ENCODE results near the gene TRIL. TPM values are rescaled to one million over a fixed set of nuclear protein-coding genes. Genes with fewer than 3 reads are reported as not detected.

TRIL gene
- total RNA-seq, 6 experiments from 2014 or later, result 0.07 to 0.08 TPM; not detected in 4

GRCh38 chr7:28958980-28959347 lies 834 bp upstream of the TRIL start:
- Mint-ChIP-seq H3K4me1 (ENCODE audit: low read depth) (no peaks in the 10 kb centered on the region), H3K36me3 (ENCODE audit: low read depth) (no peaks in the 10 kb centered on the region; the same call in 1 of the 2 replicates), H3K4me3 (peak overlapping the region; percentile 52; the same call in 1 of the 2 replicates), H3K9me3 (no peaks in the 10 kb centered on the region), H3K27ac (no peak overlapping the region), H3K27me3 (ENCODE audit: insufficient read depth) (peaks cover 44% of the 10 kb centered on the region)
- DNase-seq, result no peak
- no peak for TF ChIP-seq CTCF (IDR thresholded peaks at IDR 0.05)

- Mint-ChIP-seq H3K27me3 (ENCODE audit: insufficient read depth) (peaks cover 36% of the 10 kb centered on the region), H3K9me3 (no peaks in the 10 kb centered on the region), H3K27ac (no peak overlapping the region), H3K36me3 (ENCODE audit: low read depth) (no peaks in the 10 kb centered on the region; the same call in 1 of the 2 replicates), H3K4me1 (ENCODE audit: low read depth) (no peaks in the 10 kb centered on the region), H3K4me3 (peak overlapping the region; percentile 28; the same call in 1 of the 2 replicates)
- no peak for DNase-seq
- TF ChIP-seq CTCF (IDR thresholded peaks at IDR 0.05), result no peak
These were observed 337 bp downstream of the TRIL start for GRCh38 chr7:28957751-28958234.

- no peak overlapping the region for H3K27ac Mint-ChIP-seq
- H3K36me3 Mint-ChIP-seq (ENCODE audit: low read depth), result no peaks in the 10 kb centered on the region; the same call in 1 of the 2 replicates
- no peak for DNase-seq
- no peak for TF ChIP-seq CTCF (IDR thresholded peaks at IDR 0.05)
- H3K4me3 Mint-ChIP-seq, result peak overlapping the region; percentile 28; the same call in 1 of the 2 replicates
- no peaks in the 10 kb centered on the region for H3K9me3 Mint-ChIP-seq
- H3K27me3 Mint-ChIP-seq (ENCODE audit: insufficient read depth), result peaks cover 38% of the 10 kb centered on the region
- H3K4me1 Mint-ChIP-seq (ENCODE audit: low read depth), result no peaks in the 10 kb centered on the region
These were observed 923 bp downstream of the TRIL start for GRCh38 chr7:28957064-28957750.

- Mint-ChIP-seq H3K4me1 (ENCODE audit: low read depth) (no peaks in the 10 kb centered on the region), H3K27ac (no peak overlapping the region), H3K9me3 (no peaks in the 10 kb centered on the region), H3K4me3 (no peak overlapping the region), H3K27me3 (ENCODE audit: insufficient read depth) (peaks cover 38% of the 10 kb centered on the region), H3K36me3 (ENCODE audit: low read depth) (no peaks in the 10 kb centered on the region; the same call in 1 of the 2 replicates)
- no peak for DNase-seq
- peak; percentile 67 for TF ChIP-seq CTCF (IDR thresholded peaks at IDR 0.05)
These were observed 1.5 kb downstream of the TRIL start for GRCh38 chr7:28956608-28957063.

GRCh38 chr7:28955718-28956607 lies 2.2 kb downstream of the TRIL start:
- no peak overlapping the region for H3K4me3 Mint-ChIP-seq
- no peaks in the 10 kb centered on the region; the same call in 1 of the 2 replicates for H3K36me3 Mint-ChIP-seq (ENCODE audit: low read depth)
- H3K4me1 Mint-ChIP-seq (ENCODE audit: low read depth), result no peaks in the 10 kb centered on the region
- no peak for DNase-seq
- H3K27ac Mint-ChIP-seq, result no peak overlapping the region
- peaks cover 33% of the 10 kb centered on the region for H3K27me3 Mint-ChIP-seq (ENCODE audit: insufficient read depth)
- TF ChIP-seq CTCF (IDR thresholded peaks at IDR 0.05), result no peak
- no peaks in the 10 kb centered on the region for H3K9me3 Mint-ChIP-seq

Measured in HFFc6 (cell line).